NCI-H2107 (cell line): Measurements from ENCODE around the gene FGD6.
"Not testable (repeated sequence)": the region's sequence is repeated elsewhere in the genome, so short reads cannot be mapped to it uniquely, and the experiment has no call there.

Experiments
- DNase-seq: peaks from one replicate; lab custom pipeline; 2025; lab: John Stamatoyannopoulos, UW

Gene FGD6

GRCh38 chr12:95217377-95218149, at the start of gene FGD6, which contains the start of gene VEZT:
Gene FGD6, minus strand, starts transcription at chr12:95217467. Its CDS starts 227 bp downstream, at chr12:95217240.
Gene VEZT, plus strand, starts transcription at chr12:95217807. Its CDS starts 44 bp downstream, at chr12:95217851.
- peak; percentile 97 for DNase-seq

GRCh38 chr12:95266254-95266653, 49.0 kb upstream of the FGD6 start:
- no peak for DNase-seq

GRCh38 chr12:95265765-95266164, 48.5 kb upstream of the FGD6 start:
- DNase-seq, result no peak

GRCh38 chr12:95262808-95263207, 45.5 kb upstream of the FGD6 start:
- DNase-seq, result no peak

- no peak for DNase-seq
Measured at GRCh38 chr12:95261109-95261508, 43.8 kb upstream of the FGD6 start.

GRCh38 chr12:95259368-95259767, 42.1 kb upstream of the FGD6 start:
- no peak for DNase-seq

GRCh38 chr12:95258803-95259202, 41.5 kb upstream of the FGD6 start:
- DNase-seq, result no peak

GRCh38 chr12:95258151-95258550, 40.9 kb upstream of the FGD6 start:
- DNase-seq, result no peak

- DNase-seq, result no peak
Measured at GRCh38 chr12:95257541-95257940, 40.3 kb upstream of the FGD6 start.

- DNase-seq, result no peak
Measured at GRCh38 chr12:95253386-95253785, 36.1 kb upstream of the FGD6 start.

- DNase-seq, result no peak
Measured at GRCh38 chr12:95248604-95249360, 31.5 kb upstream of the FGD6 start.

- DNase-seq, result no peak
Measured at GRCh38 chr12:95248095-95248494, 30.8 kb upstream of the FGD6 start.

- DNase-seq, result no peak
Measured at GRCh38 chr12:95244350-95244749, 27.1 kb upstream of the FGD6 start.

- DNase-seq, result no peak
Measured at GRCh38 chr12:95243497-95244183, 26.4 kb upstream of the FGD6 start.

- no peak for DNase-seq
Measured at GRCh38 chr12:95241761-95242506, 24.7 kb upstream of the FGD6 start.

GRCh38 chr12:95241138-95241537, 23.9 kb upstream of the FGD6 start:
- not testable (repeated sequence) for DNase-seq

- no peak for DNase-seq
Measured at GRCh38 chr12:95240556-95240955, 23.3 kb upstream of the FGD6 start.

GRCh38 chr12:95239835-95240234, 22.6 kb upstream of the FGD6 start:
- DNase-seq, result not testable (repeated sequence)

- no peak for DNase-seq
Measured at GRCh38 chr12:95239216-95239615, 21.9 kb upstream of the FGD6 start.

- DNase-seq, result no peak
Measured at GRCh38 chr12:95238150-95238549, 20.9 kb upstream of the FGD6 start.

- DNase-seq, result no peak
Measured at GRCh38 chr12:95237315-95237714, 20.0 kb upstream of the FGD6 start.

GRCh38 chr12:95235621-95236020, 18.4 kb upstream of the FGD6 start:
- DNase-seq, result not testable (repeated sequence)
